ENCODE measurements around the gene STX3. TPM values are rescaled to one million over a fixed set of nuclear protein-coding genes. Genes with fewer than 3 reads are reported as not detected.
A peak's percentile ranks its signal among the peaks of the same experiment; 100 is the strongest.

Gene STX3
- total RNA-seq, 1 donor = 17.9 TPM

DNA sequence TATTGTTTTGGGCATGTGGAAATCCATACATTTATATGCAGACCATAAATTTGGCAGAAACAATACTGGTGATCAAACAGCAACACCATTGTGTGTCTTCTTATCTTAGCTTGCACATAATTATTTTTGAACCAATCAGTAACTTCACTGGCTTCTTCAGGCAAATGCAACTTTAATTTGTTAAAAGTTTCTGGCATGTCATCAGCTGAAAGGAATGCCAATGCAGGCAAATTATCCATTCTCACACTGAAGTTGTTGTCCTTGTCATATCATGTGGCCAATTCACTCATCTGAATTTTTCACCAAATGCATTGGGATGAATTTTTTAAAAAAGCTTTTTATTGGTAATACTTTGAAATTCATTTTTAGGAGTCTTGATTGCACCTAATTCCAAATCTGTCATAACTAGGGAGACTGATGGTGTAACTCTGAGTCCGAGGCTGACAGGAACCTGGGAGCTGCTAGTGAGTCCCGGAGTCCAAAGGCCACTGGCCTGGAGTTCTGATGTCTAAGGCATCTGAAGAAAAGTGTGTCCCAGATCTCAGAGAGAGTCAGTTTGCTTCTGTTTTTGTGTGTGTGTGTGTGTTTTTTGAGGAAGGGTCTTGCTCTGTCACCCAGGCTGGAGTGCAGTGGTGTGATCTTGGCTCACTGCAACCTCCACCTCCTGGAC, 24.1 kb upstream of the STX3 start:
- DNase-seq (ENCODE audit: low read depth) = no peak
- TF ChIP-seq, protein P1, sequence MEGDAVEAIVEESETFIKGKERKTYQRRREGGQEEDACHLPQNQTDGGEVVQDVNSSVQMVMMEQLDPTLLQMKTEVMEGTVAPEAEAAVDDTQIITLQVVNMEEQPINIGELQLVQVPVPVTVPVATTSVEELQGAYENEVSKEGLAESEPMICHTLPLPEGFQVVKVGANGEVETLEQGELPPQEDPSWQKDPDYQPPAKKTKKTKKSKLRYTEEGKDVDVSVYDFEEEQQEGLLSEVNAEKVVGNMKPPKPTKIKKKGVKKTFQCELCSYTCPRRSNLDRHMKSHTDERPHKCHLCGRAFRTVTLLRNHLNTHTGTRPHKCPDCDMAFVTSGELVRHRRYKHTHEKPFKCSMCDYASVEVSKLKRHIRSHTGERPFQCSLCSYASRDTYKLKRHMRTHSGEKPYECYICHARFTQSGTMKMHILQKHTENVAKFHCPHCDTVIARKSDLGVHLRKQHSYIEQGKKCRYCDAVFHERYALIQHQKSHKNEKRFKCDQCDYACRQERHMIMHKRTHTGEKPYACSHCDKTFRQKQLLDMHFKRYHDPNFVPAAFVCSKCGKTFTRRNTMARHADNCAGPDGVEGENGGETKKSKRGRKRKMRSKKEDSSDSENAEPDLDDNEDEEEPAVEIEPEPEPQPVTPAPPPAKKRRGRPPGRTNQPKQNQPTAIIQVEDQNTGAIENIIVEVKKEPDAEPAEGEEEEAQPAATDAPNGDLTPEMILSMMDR (IDR thresholded peaks at IDR 0.05; ENCODE audit: insufficient read depth, low read length) = no peak
- no peak overlapping the region for H3K4me3 ChIP-seq (ENCODE audit: low read depth, low read length)

DNA sequence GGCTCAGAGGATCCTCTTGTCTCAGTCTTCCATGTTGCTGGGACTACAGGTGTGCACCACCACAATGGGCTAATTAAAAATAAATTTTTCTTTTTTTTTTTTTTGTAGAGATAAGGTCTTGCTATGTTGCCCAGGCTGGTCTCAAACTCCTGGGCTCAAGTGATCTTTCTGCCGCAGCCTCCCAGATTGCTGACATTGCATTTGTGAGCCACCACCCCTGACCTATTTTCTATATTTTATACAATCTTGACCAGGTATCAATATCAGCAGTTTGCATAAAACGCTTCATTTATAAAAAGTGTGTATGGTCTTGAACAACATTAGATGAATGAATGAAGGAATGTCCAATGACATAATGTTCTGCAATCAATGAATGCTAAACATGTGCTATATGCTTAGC, 9.1 kb upstream of the STX3 start:
- DNase-seq (ENCODE audit: low read depth) = no peak
- no peak overlapping the region for H3K4me3 ChIP-seq (ENCODE audit: low read depth, low read length)
- TF ChIP-seq, protein P1 (IDR thresholded peaks at IDR 0.05; ENCODE audit: insufficient read depth, low read length) = no peak

DNA sequence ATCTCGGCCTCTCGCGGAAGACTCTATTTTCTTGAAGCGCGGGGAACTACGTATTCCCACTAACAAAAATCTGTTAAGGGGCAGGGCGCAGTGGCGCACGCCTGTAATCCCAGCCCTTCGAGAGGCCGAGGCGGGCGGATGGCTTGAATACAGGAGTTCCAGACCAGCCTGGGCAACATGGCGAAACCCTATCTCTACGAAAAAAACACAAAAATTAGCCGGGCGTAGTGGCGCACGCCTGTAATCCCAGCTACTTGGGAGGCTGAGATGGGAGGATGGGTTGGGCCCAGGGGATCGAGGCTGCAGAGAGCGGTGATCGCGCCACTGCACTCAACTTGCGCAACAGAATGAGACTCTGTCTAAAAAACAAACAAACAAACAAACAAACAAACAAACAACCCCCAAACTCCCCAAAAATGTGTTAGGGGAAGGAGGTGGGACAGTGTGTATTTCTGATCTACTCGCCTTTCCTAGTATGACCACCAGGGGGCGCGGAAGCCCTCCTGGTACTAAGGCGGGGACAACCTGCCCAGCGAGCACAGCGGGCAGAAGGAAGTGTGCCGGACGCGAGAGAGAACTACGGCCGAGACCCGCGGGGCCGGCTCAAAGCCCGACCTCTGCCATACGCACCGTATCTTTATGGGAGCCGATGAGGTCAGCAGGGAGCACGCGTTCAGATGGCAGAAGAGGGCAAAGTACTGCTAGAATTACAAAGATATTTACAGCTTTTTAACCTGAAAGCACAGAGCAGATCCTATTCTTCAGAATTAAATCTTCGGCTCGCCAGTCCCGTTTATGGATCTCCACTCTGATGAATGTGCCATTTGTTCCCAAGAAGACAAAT, 1.3 kb upstream of the STX3 start:
- TF ChIP-seq, protein P1 (IDR thresholded peaks at IDR 0.05; ENCODE audit: insufficient read depth, low read length) = peak; percentile 94
- peak; percentile 79 for DNase-seq (ENCODE audit: low read depth)
- peak overlapping the region; percentile 92 for H3K4me3 ChIP-seq (ENCODE audit: low read depth, low read length)

DNA sequence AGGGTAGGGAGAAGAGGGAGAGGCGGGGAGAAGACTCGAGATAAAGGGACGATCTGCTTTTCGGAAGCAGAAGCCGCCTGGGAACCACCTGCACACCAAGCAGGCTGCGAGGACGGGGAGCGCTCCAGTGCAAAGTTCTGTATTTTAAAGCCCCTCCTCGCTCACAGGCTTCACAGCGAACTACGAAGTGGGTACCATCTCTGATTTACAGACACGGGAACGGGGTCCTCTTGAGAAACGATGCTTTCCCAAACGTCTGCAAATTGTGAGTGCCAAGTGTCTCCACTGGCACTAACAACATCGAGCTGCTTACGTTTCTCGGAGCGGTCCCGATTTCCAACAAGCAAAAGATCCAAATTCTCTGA, 700 bp upstream of the STX3 start:
- TF ChIP-seq, protein P1 (IDR thresholded peaks at IDR 0.05; ENCODE audit: insufficient read depth, low read length) = no peak
- H3K4me3 ChIP-seq (ENCODE audit: low read depth, low read length) = peak overlapping the region; percentile 92
- DNase-seq (ENCODE audit: low read depth) = no peak

DNA sequence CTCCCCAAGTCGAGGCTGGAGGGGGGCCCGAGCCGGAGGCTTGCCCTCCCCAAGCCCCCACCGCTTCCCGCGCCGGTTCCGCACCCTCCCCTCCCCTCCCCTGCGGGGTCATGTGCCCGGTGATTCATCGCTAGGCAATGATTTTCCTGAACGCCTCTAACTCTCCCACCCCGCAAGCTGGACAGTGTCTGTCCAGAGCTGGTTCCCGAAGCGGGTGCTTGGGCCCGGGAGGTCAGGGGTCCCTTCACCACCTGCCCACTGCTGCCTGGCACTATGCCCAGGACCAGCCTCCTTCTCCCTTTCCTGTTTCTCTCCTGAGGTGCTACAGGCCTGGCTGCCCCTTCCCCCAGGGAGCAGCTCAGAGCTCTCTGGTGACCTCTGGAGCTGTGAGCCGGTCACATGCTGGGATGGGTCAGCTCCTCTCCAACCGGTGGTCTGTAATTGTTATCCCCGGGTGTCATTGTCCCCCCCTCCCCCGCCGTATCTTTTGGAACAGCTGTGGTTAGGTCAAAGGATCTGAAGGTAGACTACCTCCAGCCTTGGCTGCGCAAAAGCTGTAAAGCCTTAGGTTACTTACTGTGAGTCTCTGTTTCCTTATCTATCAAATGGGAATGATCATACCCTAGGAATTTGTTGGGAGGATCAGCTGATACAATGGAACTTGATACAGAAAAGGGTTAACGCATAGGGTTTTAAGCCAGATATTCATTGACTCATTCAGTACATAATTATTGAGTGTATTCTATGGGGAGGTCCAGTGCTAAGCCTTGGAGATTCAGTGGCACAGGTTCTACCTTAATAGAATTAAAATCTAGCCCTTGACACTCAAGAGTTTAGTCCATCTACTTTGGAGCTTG, 753 bp downstream of the STX3 start:
- peak; percentile 69 for DNase-seq (ENCODE audit: low read depth)
- H3K4me3 ChIP-seq (ENCODE audit: low read depth, low read length) = peak overlapping the region; percentile 92
- TF ChIP-seq, protein P1 (IDR thresholded peaks at IDR 0.05; ENCODE audit: insufficient read depth, low read length) = no peak

DNA sequence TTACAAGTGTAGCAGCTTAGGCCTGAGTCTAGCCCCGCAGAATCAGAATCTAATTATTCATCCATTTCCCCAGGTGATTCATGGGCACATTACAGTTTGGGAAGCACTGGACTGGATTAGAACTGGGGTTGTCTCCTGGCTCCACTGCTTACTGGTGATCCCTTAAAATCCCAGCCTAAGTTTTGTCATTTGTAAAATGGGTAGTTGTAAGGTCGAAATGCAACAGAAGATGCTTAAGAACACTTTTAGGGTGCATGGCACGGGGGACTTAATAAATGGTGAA, 1.3 kb downstream of the STX3 start:
- DNase-seq (ENCODE audit: low read depth) = no peak
- TF ChIP-seq, protein P1 (IDR thresholded peaks at IDR 0.05; ENCODE audit: insufficient read depth, low read length) = no peak
- H3K4me3 ChIP-seq (ENCODE audit: low read depth, low read length) = peak overlapping the region; percentile 92
